ENCODE data around the gene DEFB118. TPM values are rescaled to one million over a fixed set of nuclear protein-coding genes. Genes with fewer than 3 reads are reported as not detected.

DEFB118 gene
- total RNA-seq, 4 donors from 2014 or later: not detected

DNA sequence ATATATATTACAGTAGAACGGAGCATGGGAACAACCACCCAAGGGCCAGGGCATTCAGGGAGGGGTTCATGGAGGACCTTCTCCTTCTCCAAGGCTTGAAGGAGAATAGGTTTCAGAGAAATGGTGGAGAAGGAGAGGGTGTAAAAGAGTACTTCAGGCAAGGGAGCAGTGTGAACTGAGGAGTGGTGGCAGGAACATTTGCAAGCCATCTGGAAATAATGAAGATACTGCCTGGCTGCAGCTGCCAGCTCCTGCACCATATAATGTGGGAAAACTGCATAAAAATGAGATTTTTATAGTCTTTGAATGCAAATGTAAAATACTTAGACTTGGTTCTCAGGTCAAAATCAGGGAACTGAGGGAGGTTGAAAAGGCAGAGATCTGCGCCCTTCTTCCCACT, 47.3 kb downstream of the DEFB118 start:
- no peak for DNase-seq
- H3K4me1 ChIP-seq: no peaks in the 10 kb centered on the region
- H3K27me3 ChIP-seq: no peaks in the 10 kb centered on the region
- no peaks in the 10 kb centered on the region for H3K9me3 ChIP-seq
- H3K36me3 ChIP-seq: no peaks in the 10 kb centered on the region
- intact Hi-C loops (cut with DNase I; ENCODE audit: low total_unique reads): no loop called here
- no peak for TF ChIP-seq POLR2A (IDR thresholded peaks at IDR 0.05)
- TF ChIP-seq, protein P1, sequence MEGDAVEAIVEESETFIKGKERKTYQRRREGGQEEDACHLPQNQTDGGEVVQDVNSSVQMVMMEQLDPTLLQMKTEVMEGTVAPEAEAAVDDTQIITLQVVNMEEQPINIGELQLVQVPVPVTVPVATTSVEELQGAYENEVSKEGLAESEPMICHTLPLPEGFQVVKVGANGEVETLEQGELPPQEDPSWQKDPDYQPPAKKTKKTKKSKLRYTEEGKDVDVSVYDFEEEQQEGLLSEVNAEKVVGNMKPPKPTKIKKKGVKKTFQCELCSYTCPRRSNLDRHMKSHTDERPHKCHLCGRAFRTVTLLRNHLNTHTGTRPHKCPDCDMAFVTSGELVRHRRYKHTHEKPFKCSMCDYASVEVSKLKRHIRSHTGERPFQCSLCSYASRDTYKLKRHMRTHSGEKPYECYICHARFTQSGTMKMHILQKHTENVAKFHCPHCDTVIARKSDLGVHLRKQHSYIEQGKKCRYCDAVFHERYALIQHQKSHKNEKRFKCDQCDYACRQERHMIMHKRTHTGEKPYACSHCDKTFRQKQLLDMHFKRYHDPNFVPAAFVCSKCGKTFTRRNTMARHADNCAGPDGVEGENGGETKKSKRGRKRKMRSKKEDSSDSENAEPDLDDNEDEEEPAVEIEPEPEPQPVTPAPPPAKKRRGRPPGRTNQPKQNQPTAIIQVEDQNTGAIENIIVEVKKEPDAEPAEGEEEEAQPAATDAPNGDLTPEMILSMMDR (IDR thresholded peaks at IDR 0.05 in 4 of 5, conservative IDR thresholded peaks at IDR 0.05 in 1 of 5): no peak
- no peak for ATAC-seq
- in situ Hi-C loops (cut with MboI; ENCODE audit: low sequenced_read_pairs in 4 of 4): no loop called here
- H3K27ac ChIP-seq: no peak overlapping the region
- H3K4me3 ChIP-seq: no peak overlapping the region

DNA sequence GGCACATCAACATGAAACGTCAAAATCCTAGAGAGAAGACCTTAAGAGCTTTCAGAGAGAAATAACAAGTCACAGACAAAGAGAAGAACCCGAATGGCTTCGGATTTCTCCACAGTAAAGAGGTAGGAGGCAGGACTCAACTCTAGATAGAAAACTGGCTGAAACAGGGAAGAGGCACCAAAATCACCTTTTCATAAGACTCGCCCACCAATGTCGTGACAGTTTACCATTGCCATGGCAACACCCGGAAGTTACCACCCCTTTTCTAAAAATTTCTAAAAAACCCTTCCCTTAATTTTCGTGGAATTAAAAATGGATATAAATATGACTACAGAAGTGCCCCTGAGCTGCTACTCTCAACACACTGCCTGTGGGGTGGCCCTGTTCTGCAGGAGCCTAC, 49.9 kb downstream of the DEFB118 start:
- no peaks in the 10 kb centered on the region for H3K4me1 ChIP-seq
- intact Hi-C loops (cut with DNase I; ENCODE audit: low total_unique reads): no loop called here
- TF ChIP-seq, protein P1 (IDR thresholded peaks at IDR 0.05 in 4 of 5, conservative IDR thresholded peaks at IDR 0.05 in 1 of 5): no peak
- TF ChIP-seq POLR2A (IDR thresholded peaks at IDR 0.05): no peak
- no peaks in the 10 kb centered on the region for H3K27me3 ChIP-seq
- H3K36me3 ChIP-seq: no peaks in the 10 kb centered on the region
- H3K4me3 ChIP-seq: no peak overlapping the region
- no peak overlapping the region for H3K27ac ChIP-seq
- no peak for ATAC-seq
- in situ Hi-C loops (cut with MboI; ENCODE audit: low sequenced_read_pairs in 4 of 4): no loop called here
- H3K9me3 ChIP-seq: no peaks in the 10 kb centered on the region
- DNase-seq: no peak

Other genes starting within 250 kb of the DEFB118 start
- not detected for gene DEFB115, start 110.9 kb upstream of the DEFB118 start, total RNA-seq
- gene DEFB116, start 60.0 kb upstream of the DEFB118 start, total RNA-seq: not detected
- not detected for gene DEFB119, start 22.0 kb downstream of the DEFB118 start, total RNA-seq
- gene DEFB121, start 37.6 kb downstream of the DEFB118 start, total RNA-seq: not detected
- not detected for gene DEFB123, start 72.0 kb downstream of the DEFB118 start, total RNA-seq
- not detected for gene DEFB124, start 106.5 kb downstream of the DEFB118 start, total RNA-seq
- 1 to 10 TPM in 3 of 4 donors, under 1 TPM in 1; 0.87 to 7.5 (median 1.2) TPM for gene REM1, start 106.7 kb downstream of the DEFB118 start, total RNA-seq
- 10 to 100 TPM; 22.7 to 31.0 (median 26.4) TPM for gene HM13, start 145.8 kb downstream of the DEFB118 start, total RNA-seq
- 100 to 1,000 TPM; 115 to 206 (median 148) TPM for gene ID1, start 236.7 kb downstream of the DEFB118 start, total RNA-seq